Smooth muscle cell of the coronary artery (primary cell): ENCODE data around the gene PITPNM3. TPM values are rescaled to one million over a fixed set of nuclear protein-coding genes. Genes with fewer than 3 reads are reported as not detected.

Source experiments
- total RNA-seq: library from RNA; depleted of rRNA; stranded (reverse); fragments of >200 nt; gene quantifications from 2 replicates; pipeline ENCODE4 v1.2.3, GENCODE V29; 2014; ENCODE audit warnings: low replicate concordance

Gene PITPNM3
- 0.35 and 0.83 TPM in 2 replicates for total RNA-seq

DNA sequence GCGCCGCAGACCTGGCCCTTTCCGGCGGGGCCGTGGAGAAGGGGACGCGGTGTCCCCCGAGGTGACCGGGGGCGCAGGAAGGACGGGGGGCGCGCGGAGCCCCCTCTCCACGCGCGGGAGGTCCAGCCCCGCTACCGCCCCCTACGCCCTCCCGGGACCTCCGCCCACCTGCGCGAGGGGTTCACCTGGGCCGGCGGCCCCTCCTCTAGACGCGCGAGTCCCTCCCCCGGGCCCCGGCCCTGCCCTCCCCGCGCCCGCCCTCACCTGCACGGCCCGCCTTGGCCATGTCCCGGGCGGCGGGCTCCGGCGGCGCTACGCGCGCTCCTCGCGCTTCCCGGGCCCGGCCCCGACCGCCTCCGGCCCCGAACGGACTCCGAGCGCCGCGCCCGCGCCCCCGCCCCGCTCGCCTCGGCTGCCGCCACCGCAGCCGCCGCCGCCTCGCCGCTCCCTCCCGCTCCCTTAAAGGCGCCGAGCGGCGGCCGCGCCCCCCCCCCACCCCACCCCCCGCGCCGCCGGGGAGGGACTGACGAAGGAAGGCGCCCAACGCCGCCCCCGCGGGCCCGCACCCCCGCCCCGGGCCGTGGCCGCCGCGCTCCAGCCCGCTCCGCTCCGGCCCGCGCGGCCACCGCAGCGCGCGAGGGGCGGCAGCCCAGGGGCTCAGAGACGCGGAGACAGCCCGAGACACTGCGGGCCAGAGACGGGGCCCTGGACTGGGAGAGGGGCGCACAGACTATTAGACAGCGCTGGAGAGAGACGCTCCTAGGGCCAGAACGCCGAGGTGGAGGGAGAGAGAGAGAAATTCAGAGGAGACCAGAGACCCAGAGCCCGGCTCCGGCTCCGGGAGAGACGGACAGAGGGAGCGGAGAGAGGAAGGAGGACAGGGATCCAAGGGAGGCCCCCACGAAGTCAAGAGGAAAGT is at the start of gene PITPNM3:
Gene PITPNM3, minus strand, starts transcription at position 435 of the 919 bp plus-strand sequence. Its CDS starts 149 bp downstream, at position 286.

DNA sequence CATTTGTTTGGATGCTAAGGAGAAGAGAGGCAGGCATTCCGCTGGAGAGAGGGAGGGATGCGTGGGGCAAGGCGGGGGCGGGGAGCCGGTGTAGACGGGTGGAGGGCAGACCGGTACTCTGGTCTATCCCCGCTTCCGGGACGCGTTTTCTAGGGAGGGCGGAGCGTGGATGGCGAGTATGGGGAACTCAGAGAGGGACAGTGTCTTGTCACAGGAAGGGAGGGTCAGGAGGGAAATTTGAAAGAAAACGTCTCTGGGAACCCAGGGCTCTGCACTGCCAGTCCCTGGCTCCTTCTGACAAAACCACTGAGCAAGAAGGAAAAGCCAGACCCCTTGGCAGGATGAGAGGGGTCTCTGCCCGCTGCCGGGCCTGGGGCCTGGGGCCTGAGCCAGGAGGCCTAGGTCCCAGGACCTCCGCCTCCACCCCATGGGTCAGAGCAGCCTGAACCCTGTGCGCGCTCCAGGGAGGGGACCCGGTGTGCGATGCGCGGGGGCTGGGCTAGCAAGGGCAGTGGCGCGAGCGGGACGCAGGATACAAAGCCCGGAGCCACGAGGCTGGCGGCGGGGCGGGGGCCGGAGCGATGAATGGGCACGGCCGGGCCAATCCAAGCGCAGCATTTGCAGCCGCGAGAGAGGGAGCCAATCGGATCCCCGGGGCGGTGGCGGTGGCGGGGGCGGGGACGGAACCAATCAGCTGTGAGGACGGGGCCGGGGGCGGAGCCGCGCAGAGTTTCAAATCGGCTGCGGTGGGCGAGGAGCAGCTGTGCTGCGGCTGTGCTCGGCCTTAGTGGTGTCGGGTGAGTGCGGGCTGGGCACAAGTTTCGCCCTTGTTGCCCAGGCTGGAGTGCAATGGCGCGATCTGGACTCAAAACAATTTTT is 112.4 kb downstream of the PITPNM3 start, which contains the start of gene PIMREG:
Gene PIMREG, plus strand, starts transcription at position 764 of the 879 bp plus-strand sequence. CDS start 656 bp downstream, outside the sequence.

DNA sequence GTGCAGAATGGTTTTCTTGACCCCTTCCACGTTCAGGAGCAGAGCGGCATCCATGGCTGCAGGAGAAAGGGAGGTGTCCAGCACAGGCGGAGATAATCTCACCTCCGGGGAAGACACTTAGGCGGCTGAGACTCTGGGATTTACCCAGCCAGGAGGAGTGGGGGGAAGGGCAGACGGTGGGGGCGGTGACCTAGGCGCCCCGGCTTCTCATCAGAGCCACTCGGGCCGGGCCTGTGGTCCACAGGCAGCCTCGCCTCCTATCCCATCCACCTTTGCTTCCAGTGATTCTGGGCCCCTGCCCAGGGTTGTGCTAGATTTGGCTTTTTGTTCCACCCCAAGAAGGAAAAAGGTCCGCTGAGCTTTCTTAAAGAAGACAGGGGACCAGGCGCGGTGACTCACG is 121.3 kb downstream of the PITPNM3 start, which contains the start of gene AIPL1:
Gene AIPL1, minus strand, starts transcription at position 71 of the 400 bp plus-strand sequence. Its CDS starts 17 bp downstream, at position 54.

Other genes with a start within 250 kb of the PITPNM3 start
- not detected in 2 replicates for gene AIPL1, start 121.4 kb downstream of the PITPNM3 start, total RNA-seq
- gene PIMREG, start 112.1 kb downstream of the PITPNM3 start, total RNA-seq: 9.3 TPM in 1 of 2 replicates, not detected in the other
- 8.6 and 12.3 TPM in 2 replicates for gene KIAA0753, start 84.2 kb upstream of the PITPNM3 start, total RNA-seq
- 123 and 139 TPM in 2 replicates for gene TXNDC17, start 84.5 kb upstream of the PITPNM3 start, total RNA-seq
- 5.1 and 9.2 TPM in 2 replicates for gene MED31, start 95.0 kb upstream of the PITPNM3 start, total RNA-seq
- gene C17orf100, start 95.2 kb upstream of the PITPNM3 start, total RNA-seq: under 0.01 and 0.45 TPM in 2 replicates
- gene SLC13A5, start 156.8 kb upstream of the PITPNM3 start, total RNA-seq: 0.15 TPM in 1 of 2 replicates, not detected in the other
- gene XAF1, start 199.5 kb upstream of the PITPNM3 start, total RNA-seq: 23.2 and 59.9 TPM in 2 replicates
- gene FBXO39, start 219.7 kb upstream of the PITPNM3 start, total RNA-seq: 0.08 and 0.82 TPM in 2 replicates